ENCODE data around the gene NFASC. TPM values are rescaled to one million over a fixed set of nuclear protein-coding genes. Genes with fewer than 3 reads are reported as not detected.
A peak's percentile ranks its signal among the peaks of the same experiment; 100 is the strongest.

The NFASC gene
- polyA plus RNA-seq, 3 donors: 17.2 to 22.5 (median 18.6) TPM

DNA sequence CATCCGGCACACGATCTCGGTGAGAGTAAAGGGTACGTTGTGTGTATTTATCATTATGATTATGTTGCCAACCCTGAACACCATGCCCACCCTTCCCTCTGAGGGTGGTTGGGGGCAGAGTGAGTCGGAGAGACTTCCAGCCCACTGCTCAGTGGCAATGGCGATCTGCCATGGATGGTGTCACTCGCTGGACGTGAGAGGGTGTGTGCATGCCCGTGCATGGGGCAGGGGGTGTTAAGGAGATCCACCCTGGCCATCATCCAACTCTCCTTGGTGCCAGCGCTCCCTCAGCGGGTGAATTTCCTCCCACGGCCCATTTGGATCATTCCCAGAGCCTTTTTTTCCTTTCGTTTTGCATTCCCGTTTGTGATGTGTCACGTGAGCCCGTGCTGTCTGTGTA, 98.3 kb downstream of the NFASC start:
- no peak for DNase-seq (ENCODE audit: extremely low read depth in 1 of 11, low read depth in 9 of 11, low spot score in 4 of 11)

DNA sequence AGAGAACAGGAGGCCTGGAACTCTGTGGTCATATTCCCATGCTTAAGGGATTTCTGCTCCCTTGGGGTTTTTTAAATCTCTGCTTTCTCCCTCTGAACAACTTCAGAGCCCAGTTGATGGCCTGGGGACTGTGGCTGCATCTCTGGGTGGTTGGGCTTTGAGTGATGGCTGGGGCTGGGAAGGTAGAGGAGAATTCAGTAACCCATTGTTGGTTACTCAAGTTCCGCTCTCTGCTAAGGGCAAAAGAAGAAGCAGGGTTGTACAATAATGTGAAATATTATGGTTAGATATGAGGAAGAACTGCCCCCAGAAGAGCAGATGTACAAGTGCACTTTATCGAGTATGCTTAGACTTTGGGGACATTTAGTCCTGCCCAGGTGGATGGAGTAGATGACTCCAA, 100.3 kb downstream of the NFASC start:
- DNase-seq (ENCODE audit: extremely low read depth in 1 of 11, low read depth in 9 of 11, low spot score in 4 of 11): no peak

DNA sequence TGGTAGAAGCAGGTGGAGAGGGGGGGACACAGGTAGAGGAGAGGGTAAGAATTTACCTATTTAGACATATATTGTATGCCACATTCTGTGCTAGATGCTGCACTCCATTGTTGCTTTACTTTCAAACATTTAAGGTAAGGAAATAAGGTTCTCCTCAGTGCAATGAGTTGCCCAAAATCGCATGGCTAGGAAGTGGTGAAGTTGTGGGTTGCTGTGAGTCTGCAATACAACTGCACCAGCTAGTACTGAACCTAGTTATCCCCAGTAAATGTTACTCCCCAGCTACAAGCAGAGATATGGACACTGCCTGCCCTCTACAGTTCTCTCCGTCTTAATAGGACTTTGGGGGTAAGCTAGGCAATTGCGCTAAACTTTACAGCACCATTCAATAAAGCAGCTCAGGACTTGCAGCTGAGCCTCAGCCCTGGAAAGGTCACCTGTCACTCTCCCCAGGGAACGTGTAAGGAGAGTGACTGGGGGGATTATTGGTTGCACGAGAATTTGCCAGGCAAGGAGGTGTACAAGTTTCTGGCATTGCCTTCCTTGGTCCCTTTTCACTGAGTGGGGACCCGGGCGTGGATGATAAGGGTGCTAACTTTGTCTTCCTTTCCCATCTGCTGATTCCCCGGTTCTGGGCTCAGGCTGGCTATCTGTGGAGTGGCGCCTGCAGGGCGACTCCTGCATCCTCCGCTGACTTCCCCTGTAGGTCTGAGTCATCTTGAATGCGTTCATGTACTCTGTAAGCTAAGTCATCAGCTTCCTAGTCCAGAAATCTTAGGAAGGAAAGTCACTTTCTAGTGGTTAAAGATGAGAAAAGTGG, 101.1 kb downstream of the NFASC start:
- DNase-seq (ENCODE audit: extremely low read depth in 1 of 11, low read depth in 9 of 11, low spot score in 4 of 11): no peak

DNA sequence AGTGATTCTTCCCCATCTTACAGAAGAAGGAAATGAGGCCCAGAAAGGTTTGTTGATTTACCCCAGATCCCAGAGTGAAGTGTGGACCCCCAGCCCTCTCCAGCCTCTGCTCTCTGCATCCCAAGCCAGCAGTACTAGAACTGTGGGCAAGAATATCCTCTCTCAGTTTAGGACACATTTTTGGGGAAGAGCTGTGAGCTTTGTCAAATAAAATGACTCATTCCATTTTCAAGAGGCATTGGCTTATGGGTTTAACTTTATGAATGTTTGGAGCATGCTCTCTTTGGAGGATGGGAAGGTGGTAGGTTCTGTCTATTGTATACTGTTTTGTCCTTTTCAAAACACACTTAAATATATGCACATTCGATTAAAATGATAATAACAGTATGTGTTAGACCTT, 101.8 kb downstream of the NFASC start:
- no peak for DNase-seq (ENCODE audit: extremely low read depth in 1 of 11, low read depth in 9 of 11, low spot score in 4 of 11)

DNA sequence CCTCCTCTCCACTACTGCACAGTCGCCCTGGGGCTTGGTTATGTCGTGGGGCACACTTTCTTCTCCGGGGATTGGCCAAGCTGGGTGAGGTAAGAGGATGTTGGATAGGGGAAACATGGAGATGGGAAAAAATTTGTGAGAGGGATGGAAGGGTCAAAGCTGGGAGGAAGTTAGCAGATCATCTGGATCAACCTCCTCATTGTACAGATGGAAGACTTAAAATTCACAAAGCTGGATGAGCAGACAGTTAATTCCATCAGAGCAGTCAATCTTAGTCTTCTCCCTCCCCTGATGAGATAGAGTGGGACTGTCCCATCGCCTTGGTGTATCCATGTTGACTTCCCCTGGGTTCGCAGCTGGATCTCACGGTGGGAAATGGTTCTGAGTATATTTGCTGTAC, 102.8 kb downstream of the NFASC start:
- no peak for DNase-seq (ENCODE audit: extremely low read depth in 1 of 11, low read depth in 9 of 11, low spot score in 4 of 11)

DNA sequence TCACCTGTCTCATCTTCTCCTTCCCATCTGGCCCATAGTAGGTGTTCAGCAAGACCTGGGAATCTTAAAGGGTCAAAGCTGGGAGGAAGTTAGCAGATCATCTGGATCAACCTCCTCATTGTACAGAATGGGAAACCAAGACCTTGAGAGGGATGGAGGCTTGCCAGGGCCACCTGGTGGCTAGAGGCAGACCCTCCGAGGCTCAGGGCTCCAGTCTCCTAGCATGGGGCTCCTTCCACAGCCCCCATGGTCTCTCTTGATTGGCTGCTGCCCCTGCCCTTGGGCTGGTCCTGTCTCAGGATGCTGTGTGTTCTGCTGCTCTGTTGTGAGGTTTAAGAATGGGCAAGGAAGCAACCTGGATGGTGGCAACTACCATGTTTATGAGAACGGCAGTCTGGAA, 103.7 kb downstream of the NFASC start:
- DNase-seq (ENCODE audit: extremely low read depth in 1 of 11, low read depth in 9 of 11, low spot score in 4 of 11): no peak

DNA sequence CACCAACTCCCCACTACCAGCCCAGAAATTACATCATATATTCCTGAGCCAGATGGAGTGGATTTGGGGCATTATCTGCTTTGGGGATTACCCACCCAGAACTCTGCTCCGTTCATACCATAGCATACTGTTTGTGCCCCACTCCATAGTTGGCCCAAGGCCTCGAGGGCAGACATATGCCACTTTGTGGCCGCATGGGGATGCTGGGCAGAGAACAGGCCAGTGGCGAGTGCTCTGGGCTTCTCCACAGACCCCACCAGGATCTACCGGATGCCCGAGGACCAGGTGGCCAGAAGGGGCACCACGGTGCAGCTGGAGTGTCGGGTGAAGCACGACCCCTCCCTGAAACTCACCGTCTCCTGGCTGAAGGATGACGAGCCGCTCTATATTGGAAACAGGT, 104.4 kb downstream of the NFASC start:
- DNase-seq (ENCODE audit: extremely low read depth in 1 of 11, low read depth in 9 of 11, low spot score in 4 of 11): no peak

DNA sequence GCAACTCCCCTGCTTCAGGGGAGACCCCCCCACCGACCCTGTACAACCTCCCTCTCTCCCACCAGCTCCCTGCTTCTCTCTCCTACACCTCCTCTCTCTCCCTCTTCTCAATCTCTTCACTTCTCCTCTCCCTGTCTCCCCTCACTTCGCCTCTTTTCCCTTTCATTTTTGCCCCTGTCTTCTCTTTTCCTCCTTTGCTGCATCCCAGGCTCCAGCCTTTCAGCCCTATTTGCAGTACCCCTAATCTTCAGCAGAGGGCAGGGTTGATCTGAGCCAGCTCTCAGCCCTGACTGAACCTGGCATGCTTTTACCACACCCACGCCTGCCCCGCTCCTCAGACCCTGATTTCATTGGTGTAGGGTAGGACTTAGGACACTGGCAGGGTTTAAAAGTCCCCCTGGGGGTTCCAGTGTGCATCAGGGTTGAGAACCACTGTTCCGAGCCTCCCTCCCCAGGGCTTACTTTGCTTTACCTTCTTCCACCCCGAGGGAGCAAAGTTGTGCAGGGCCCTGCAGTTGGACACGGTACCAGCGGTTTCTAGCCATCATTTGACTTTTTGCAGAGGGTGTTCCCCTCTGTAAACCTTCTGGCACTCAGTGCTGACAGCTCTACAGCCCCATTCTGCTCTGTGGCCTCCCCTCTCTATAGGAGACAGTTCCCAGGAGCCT, 105.0 kb downstream of the NFASC start:
- peak in 4 of 11 donors; percentile 27 to 48 (median 42) for DNase-seq (ENCODE audit: extremely low read depth in 1 of 11, low read depth in 9 of 11, low spot score in 4 of 11)

DNA sequence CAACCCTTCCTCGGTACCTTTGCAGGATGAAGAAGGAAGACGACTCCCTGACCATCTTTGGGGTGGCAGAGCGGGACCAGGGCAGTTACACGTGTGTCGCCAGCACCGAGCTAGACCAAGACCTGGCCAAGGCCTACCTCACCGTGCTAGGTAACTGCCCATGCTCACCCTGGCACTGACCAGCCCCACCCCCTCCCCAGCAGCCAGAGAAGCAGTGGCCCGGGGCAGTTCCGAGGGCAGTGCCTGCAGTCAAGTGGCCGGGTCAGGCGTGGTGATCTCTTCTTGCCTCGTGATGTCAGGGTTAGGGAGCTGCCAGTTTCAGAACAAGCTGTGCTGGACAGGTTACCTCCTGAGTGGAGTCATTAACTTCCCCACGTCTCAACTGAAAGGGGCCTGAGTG, 106.0 kb downstream of the NFASC start:
- peak in 1 of 11 donors; percentile 30 for DNase-seq (ENCODE audit: extremely low read depth in 1 of 11, low read depth in 9 of 11, low spot score in 4 of 11)

DNA sequence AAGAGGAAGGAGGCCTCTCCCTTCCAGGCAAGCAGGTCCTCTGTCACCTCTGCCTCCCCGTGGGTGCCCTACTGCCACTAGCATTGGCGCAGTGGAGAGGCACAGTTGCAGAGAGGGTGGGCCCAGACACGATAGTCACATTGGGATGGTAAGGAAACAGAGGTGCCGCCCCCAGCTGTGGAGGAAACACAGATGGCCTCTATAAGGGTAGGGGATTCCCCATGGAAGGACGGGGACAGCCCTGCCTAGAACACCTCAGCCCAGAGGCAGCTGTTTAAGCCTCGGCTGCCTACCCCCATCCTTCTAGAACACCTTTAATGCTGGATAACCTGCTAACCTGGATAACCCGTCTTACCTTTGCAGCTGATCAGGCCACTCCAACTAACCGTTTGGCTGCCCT, 106.7 kb downstream of the NFASC start:
- DNase-seq (ENCODE audit: extremely low read depth in 1 of 11, low read depth in 9 of 11, low spot score in 4 of 11): no peak

DNA sequence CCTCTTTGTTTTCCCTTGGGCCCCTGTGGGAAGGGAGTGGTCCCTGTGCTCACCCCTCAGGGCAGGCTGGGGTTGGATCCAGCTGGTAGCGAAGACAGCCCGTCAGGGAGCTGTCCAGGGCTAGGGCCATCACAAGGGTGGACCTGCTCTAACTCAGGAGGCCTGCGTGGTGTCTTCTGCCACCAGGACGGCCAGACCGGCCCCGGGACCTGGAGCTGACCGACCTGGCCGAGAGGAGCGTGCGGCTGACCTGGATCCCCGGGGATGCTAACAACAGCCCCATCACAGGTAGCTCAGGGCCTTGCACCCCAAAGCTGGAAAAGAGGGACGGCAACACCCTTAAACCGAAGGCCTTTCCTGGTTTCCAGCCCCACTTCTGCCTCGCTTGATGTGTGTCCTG, 108.1 kb downstream of the NFASC start:
- no peak for DNase-seq (ENCODE audit: extremely low read depth in 1 of 11, low read depth in 9 of 11, low spot score in 4 of 11)

DNA sequence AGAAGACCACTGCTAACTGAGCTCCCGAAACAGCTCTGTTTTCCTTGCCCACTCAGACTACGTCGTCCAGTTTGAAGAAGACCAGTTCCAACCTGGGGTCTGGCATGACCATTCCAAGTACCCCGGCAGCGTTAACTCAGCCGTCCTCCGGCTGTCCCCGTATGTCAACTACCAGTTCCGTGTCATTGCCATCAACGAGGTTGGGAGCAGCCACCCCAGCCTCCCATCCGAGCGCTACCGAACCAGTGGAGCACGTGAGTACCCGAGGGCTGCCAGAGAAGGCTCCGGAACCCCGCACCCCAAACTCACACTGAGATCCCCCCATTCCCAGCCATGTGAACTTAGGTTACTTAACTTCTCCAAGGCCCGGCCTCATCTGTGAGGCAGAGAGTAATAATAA, 108.6 kb downstream of the NFASC start:
- no peak for DNase-seq (ENCODE audit: extremely low read depth in 1 of 11, low read depth in 9 of 11, low spot score in 4 of 11)

DNA sequence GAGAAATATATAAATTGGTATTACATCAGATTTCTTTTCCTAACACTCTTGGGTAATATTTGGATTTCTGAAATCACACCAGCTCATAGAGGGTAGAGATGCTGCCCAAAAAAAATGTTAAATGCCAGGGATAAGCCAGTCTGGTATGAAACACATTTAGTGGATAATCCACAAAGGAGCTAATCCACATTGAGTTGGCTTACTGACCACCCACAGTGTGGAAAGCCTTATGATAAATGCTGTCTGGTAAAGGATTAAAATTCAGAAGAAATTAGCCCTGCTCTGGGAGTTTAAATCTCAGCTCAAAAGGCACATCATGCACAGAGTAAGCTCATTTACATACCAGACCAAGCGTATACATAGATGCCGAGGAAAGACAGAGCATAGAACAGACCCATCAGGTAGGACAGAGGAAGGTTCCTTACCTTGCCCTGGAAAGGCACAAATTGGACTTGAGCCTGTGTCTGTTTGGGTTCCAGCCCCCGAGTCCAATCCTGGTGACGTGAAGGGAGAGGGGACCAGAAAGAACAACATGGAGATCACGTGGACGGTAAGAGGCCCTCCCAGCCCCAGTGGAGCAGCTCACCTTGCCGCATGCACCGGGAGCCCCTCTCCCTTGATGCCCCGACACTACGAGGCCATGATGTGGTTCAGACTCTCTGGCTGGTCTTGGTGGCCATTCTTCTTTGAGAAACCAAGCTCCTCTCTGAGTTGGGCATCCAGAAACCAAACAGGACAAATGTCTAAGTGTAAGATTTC, 109.4 kb downstream of the NFASC start:
- DNase-seq (ENCODE audit: extremely low read depth in 1 of 11, low read depth in 9 of 11, low spot score in 4 of 11): no peak

DNA sequence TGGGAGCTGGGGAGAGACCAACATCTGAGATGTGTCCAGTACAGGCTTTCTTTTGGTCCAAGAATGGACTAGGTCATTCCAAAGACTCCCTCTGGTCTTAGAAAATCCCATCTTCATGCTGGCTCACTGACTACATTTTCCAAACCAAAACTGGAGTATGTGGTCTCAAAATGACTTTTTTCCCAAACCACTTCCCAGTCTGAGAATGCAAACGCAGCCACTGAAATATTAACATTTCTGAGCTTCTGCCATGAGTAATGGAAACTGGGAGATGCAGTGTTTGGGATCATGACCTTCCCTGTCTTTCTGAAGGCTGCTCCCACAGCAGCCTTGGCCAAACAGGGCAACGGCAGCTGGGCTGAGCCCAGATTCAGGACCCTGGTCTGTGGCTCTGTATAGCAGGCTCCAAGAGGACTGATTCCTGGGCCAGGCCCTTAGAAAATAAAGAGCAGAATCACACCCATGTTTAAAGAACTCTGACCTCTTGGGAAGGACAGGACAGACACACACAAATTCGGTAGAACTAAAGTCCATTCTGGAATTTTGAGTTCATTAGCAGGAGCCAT, 110.3 kb downstream of the NFASC start:
- no peak for DNase-seq (ENCODE audit: extremely low read depth in 1 of 11, low read depth in 9 of 11, low spot score in 4 of 11)

DNA sequence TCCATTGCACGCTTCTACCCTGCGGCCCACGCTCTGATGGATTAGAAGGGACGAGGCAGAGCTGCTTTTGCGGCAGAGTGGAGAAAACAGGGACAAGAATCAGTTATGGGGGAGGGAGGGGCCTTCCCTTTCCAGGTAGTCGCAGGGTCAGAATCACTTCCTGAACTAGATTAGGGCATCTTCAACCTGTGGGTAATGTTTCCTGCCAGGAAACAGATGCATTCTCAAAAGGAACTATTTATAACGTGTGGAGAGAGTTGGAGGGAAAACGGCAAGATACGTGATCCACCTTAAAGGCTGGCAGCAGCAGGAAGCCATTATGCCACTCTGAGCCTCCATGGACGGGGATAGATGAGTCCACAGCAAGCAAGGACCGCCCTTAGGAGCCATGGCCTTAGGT, 112.5 kb downstream of the NFASC start:
- DNase-seq (ENCODE audit: extremely low read depth in 1 of 11, low read depth in 9 of 11, low spot score in 4 of 11): no peak

DNA sequence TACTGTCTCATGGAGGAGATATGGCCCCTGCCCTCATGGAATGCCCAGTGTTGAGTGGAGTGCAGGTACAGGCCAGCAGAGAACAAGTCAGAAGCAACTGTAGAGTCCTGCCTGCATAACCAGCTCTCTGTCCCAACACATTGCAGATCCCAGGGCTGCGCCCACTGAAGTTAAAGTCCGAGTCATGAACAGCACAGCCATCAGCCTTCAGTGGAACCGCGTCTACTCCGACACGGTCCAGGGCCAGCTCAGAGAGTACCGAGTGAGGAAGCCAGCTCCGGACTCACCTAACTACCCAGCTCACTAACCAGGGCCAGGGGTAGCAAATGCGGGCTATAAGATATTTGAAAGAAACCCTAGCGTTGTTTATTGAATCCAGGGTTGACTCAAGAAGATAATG, 113.2 kb downstream of the NFASC start:
- no peak for DNase-seq (ENCODE audit: extremely low read depth in 1 of 11, low read depth in 9 of 11, low spot score in 4 of 11)

DNA sequence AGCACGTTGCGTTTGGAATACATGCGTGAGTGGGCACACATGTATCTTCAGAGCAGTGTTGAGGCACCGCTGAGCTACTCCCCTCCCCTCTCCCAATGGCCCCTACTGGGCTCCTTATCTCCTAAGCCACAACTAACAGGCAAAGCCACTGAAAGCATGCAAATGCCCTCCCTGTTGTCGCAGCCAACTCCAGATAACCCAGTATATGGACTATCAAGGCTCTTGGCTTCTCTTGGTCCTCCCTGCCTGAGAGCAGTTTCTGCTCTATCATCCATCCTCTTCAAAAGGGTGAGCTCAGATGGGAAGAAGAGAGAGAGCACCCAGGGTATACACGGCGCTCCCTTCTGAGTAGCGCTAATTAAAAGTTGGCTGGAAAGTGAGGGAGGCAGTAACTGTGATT, 113.8 kb downstream of the NFASC start:
- no peak for DNase-seq (ENCODE audit: extremely low read depth in 1 of 11, low read depth in 9 of 11, low spot score in 4 of 11)

DNA sequence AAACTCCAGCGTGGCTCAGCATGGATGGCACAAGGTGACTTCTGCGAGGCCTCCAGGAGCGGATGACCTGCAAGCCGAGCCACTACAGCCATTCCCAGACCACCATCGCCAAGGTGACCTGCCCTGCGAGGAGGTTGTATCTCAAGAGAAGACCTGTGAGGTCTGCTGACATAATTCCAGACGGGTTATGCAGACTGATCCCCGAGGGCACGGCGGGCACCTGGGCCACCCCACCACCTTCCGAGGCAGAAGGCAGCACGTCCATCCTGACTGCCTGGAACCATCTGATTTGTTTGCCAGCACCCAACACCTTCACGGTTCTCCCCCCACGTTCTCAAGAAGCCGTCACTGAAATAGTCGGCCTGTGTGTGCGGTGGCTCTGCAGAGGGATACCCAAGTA, 115.5 kb downstream of the NFASC start:
- no peak for DNase-seq (ENCODE audit: extremely low read depth in 1 of 11, low read depth in 9 of 11, low spot score in 4 of 11)

DNA sequence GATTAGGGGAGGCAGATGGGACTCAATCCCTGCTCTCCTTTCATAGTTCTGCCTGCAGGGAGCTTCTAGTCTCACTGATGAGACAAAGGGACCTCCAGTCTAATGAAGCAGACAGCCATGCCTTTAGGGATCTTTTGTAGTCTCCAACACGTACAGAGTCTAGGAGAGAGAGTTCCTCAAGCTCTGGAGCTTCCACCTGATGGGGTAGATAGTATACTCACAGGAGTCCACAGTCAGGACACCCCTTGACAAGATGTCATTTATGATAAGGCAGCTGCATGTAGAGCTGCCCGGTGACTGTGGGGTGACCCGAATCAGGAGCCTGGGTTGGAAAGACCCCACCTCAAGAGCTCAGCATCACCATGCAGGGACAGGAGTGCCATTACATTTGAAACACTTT, 117.0 kb downstream of the NFASC start:
- DNase-seq (ENCODE audit: extremely low read depth in 1 of 11, low read depth in 9 of 11, low spot score in 4 of 11): no peak

DNA sequence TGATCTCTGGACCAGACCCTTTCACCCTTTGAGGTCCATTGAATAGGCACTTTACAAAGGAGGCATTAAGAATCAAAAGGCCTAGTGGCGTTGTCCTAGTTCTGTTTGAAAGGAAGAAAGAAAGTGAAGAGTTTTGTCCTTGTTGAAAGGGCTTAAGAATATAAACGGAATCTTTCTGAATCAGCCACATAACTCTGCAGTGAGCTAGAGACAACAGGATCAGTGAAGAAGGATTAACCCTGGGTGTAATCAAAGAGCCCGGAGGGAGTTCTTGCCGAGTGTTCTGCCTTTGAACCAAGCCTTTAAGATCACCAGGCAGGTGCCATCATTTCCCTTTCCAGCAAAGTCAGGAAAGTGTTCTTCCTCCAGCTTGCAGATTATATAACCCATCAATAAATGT, 117.5 kb downstream of the NFASC start:
- DNase-seq (ENCODE audit: extremely low read depth in 1 of 11, low read depth in 9 of 11, low spot score in 4 of 11): no peak
